Measurements from ENCODE around the gene C1orf226.
"Not testable (repeated sequence)": the region's sequence is repeated elsewhere in the genome, so short reads cannot be mapped to it uniquely, and the experiment has no call there.

The C1orf226 gene

GRCh38 chr1:162405800-162406199 lies 24.3 kb downstream of the C1orf226 start:
- DNase-seq (ENCODE audit: low read depth, low spot score), result no peak

- DNase-seq (ENCODE audit: low read depth, low spot score), result no peak
Observed at GRCh38 chr1:162406811-162407210, 25.3 kb downstream of the C1orf226 start.

- DNase-seq (ENCODE audit: low read depth, low spot score), result no peak
Observed at GRCh38 chr1:162407539-162407938, 26.0 kb downstream of the C1orf226 start.

- DNase-seq (ENCODE audit: low read depth, low spot score), result no peak
Observed at GRCh38 chr1:162412002-162412401, 30.5 kb downstream of the C1orf226 start, which contains the start of gene SH2D1B. Gene SH2D1B (minus strand): TSS chr1:162412136. CDS start chr1:162412016, 120 bp downstream.

GRCh38 chr1:162416215-162416614 lies 34.7 kb downstream of the C1orf226 start:
- no peak for DNase-seq (ENCODE audit: low read depth, low spot score)

GRCh38 chr1:162416909-162417308 lies 35.4 kb downstream of the C1orf226 start:
- no peak for DNase-seq (ENCODE audit: low read depth, low spot score)

- no peak for DNase-seq (ENCODE audit: low read depth, low spot score)
Observed at GRCh38 chr1:162417650-162418049, 36.1 kb downstream of the C1orf226 start.

GRCh38 chr1:162418584-162418983 lies 37.1 kb downstream of the C1orf226 start:
- not testable (repeated sequence) for DNase-seq (ENCODE audit: low read depth, low spot score)

- DNase-seq (ENCODE audit: low read depth, low spot score), result not testable (repeated sequence)
Observed at GRCh38 chr1:162419450-162419931, 38.0 kb downstream of the C1orf226 start.

GRCh38 chr1:162420120-162420519 lies 38.6 kb downstream of the C1orf226 start:
- no peak for DNase-seq (ENCODE audit: low read depth, low spot score)

- DNase-seq (ENCODE audit: low read depth, low spot score), result no peak
Observed at GRCh38 chr1:162421258-162422164, 40.0 kb downstream of the C1orf226 start.

- DNase-seq (ENCODE audit: low read depth, low spot score), result no peak
Observed at GRCh38 chr1:162422662-162423375, 41.3 kb downstream of the C1orf226 start.

- DNase-seq (ENCODE audit: low read depth, low spot score), result no peak
Observed at GRCh38 chr1:162430583-162430982, 49.1 kb downstream of the C1orf226 start.

- DNase-seq (ENCODE audit: low read depth, low spot score), result not testable (repeated sequence)
Observed at GRCh38 chr1:162432977-162433713, 51.6 kb downstream of the C1orf226 start.
